Hematopoietic multipotent progenitor cell (in vitro differentiated cells): ENCODE results near the gene LIG4. TPM values are rescaled to one million over a fixed set of nuclear protein-coding genes. Genes with fewer than 3 reads are reported as not detected.

ENCODE experiments used
- DNase-seq, 3 donors: peaks; one replicate each; pipeline ENCODE4 v3.0.0-alpha.2; 2011 to 2015; ENCODE audit warnings: low read depth in 2 of 3, low spot score in 2 of 3
- total RNA-seq: library from RNA; depleted of rRNA; stranded (reverse); fragments of >200 nt; gene quantifications from one replicate; pipeline ENCODE4 v1.2.3, GENCODE V29; 2012

LIG4 gene
- total RNA-seq, result 3.0 TPM

GRCh38 chr13:108215436-108215835, at the start of gene LIG4:
Gene LIG4 (minus strand): TSS chr13:108215536. CDS start chr13:108211268, 4,268 bp downstream.
- peak; percentile 80 to 97 (median 96) for DNase-seq

- DNase-seq, result no peak
Measured at GRCh38 chr13:108263621-108264355, 48.5 kb upstream of the LIG4 start.

DNA sequence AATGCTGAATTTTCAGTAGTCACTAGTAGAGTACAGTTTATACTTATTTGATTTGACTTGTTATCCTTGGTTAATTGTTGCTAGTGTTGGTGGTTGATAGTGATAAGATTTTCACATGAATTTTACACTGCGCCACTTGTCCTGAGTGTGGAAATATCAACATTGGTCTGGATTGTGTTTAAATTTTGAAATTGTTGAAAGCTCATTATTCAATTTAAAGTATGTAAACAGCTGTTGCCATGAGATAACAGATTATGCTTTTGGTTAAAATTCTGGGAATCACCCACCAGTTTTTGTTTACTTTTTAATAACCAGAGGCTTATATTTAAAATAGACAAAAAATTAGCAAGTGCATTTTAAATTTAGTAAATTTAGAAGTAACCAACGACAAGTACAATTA, 41.9 kb upstream of the LIG4 start:
- DNase-seq, result no peak

GRCh38 chr13:108249150-108249549, 33.8 kb upstream of the LIG4 start:
- no peak for DNase-seq

DNA sequence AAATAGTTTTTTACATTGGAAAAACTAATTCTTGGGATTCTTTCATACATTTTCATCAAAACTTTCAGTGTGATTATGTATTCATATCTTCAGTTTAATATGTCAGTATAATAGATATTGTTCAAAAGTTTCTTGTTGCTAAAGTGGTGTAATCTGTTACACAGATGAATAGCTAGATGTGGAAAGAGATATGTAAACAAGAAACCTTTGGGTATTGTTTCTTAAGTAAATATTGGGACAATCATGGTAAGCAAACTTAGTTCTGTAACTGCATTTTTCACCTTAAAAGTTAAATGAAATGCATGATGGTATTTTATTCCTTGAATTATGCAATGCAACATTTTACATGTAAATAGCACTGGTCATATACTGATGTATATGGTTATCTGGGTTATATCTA, 15.0 kb upstream of the LIG4 start:
- DNase-seq, result no peak

- DNase-seq, result peak in 2 of 3 donors; percentile 42 to 77
Measured at GRCh38 chr13:108227651-108228272, 12.4 kb upstream of the LIG4 start.

GRCh38 chr13:108226184-108226583, 10.8 kb upstream of the LIG4 start:
- DNase-seq, result no peak

DNA sequence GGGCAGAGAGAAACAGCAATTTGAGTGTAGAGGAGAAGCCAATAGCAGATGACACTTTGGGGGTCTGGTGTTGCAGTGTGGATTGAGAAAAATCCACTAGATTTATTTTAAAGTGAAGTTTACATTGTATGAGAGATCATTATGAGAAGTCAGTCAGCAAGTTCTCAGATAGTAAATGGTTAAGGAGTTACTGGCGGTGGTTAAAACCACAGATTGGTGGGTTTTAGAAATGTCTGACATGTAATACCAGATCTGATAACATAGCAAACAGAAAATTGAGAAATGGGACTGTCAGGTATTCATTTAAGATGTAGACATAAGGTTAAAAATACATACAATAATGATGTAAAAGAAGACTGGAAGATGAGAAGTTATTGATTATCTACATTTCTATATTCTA, 10.1 kb upstream of the LIG4 start:
- DNase-seq, result peak in 2 of 3 donors; percentile 28 to 45

DNA sequence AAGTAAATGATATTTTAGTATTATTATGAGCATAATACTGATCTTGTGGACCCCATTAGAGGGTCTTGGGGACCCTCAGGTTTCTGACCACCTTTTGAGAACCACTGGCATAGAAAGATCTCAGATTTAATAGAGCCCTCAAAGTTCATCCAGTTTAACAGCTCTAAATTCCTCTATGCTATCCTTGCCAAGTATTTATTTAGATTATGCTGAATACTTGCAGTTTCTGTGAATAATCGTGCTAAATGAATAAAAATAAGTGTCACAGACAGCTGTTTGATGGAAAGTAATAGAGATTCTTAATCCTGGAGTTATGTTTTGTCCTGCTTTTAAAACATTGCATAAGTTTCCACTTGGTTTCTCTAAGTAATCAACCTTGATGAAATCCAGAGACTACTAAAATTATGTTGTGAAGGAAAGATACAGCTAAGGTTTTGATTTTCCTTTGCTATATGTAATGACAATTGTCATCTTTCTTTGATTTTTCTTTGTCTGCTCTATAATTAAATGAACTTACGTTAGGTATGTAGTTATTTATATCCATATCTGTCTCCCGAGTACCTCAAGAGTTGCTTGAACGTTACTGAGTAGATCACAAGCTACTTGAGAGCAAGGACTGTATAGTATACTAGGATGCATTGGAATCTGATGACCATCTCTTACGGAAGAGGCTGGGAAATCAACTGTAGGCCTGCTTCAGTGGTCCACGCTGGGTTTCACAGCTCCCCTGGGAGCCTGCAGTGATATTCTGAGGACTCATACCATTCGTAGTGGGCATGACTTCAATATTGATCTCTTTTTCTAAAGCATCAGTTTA, 8.6 kb upstream of the LIG4 start:
- DNase-seq, result no peak

- no peak for DNase-seq
Measured at GRCh38 chr13:108220041-108220440, 4.7 kb upstream of the LIG4 start.

- peak; percentile 88 to 95 (median 93) for DNase-seq
Measured at GRCh38 chr13:108218044-108218974, 3.0 kb upstream of the LIG4 start, which contains the start of gene ABHD13. Gene ABHD13 (plus strand): TSS chr13:108218392. CDS start chr13:108229219, 10,827 bp downstream.

- DNase-seq, result peak in 1 of 3 donors; percentile 24
Measured at GRCh38 chr13:108217307-108218043, 2.1 kb upstream of the LIG4 start.

- DNase-seq, result no peak
Measured at GRCh38 chr13:108214441-108215271, 680 bp downstream of the LIG4 start.

DNA sequence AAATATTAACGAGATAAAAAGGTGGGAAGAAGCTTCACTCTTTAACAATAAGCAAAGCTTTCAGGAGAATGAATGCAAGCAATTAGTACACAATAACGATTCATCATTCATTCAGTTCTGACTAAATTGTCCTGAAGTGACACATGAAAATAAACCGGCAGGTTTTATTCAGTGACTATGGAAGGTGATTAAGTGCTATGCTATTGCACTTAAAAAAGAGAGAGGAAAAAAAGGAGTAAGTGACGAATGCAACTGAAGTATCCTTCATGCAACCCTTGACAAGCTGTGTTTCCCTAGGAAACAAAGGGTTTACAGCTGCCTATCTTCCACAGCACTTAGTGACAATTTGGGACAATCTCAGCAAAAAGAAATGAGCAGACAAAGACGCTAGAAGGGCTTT, 1.4 kb downstream of the LIG4 start:
- DNase-seq, result no peak

DNA sequence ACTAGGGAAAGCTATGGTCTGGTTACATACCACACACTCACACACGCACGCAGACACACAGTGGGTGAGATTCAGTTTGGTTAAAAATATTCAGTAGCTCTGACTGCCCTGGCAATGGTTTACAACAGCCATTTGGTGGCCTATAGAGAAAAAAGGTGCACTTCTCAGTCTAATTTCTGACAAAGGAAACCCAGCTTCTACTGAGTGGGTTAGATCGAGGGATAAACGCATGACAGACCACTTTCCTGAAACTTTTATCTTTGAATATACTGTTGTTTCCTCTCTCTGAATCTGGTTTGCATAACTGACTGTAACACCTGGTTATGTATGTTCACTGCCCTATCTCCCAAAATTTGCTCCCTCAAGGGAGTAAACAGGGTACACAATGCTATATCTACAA, 2.5 kb downstream of the LIG4 start:
- DNase-seq, result peak in 1 of 3 donors; percentile 55

DNA sequence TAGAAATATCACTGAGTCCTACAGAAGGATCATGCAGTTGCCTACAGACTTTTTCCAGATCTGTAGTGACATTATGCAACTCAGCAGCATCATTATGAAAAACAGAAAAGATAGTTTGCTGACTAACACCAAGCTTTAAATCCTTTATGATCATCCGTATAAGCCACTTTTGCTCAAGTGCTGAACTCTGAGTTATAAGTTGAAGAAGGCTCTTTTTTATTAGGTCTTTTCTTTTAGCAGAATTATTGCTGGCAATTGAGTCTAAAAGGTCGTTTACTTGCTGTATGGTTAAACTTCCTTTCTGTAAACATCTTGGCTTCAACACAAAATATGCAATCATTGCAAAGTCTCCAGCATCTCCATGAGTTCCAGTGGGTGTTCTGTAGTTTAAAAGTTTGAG, 4.8 kb downstream of the LIG4 start:
- DNase-seq, result no peak

DNA sequence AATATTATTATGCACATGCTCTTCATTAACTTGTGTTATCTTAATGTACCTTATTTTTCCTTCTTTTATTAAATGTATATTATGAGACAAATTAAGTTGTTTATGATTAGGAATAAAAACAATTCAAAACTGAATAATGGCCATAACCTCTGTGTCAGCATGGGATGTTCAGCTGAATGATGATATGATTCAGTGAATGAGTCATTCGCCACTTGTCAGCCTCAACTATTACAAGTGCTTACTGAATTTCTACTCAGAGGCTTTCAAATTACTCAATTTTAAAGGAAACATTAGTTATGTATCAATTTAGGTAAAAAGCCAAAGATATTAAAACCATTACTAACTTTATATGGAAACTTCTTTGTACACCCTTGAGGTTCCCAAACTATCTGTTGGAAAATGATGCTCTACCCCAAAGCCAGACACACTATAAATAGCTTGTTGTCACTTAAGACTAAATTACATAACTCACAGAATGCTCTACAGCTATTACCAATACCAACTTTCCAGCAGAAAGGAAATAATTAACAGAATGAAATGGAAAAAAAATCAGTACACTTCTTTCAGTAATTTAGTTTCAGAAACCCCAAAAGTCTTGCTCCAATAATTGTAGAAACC, 14.4 kb downstream of the LIG4 start:
- DNase-seq, result no peak

- no peak for DNase-seq
Measured at GRCh38 chr13:108195861-108196260, 19.5 kb downstream of the LIG4 start.
